Psoas muscle (tissue), 8 donors: Measurements from ENCODE around the gene CAPN9. TPM values are rescaled to one million over a fixed set of nuclear protein-coding genes. Genes with fewer than 3 reads are reported as not detected.

Source experiments
- ATAC-seq, 4 donors: fragments of 200-7000 bp; cut with Tn5 transposase; one replicate each; pipeline ENCODE4 v1.9.1; 2020; ENCODE audit warnings: moderate library complexity in 3 of 4, mild to moderate bottlenecking in 2 of 4
- DNase-seq, 2 donors: peaks; one replicate each; pipeline ENCODE4 v3.0.0-alpha.2; 2020
- H3K27ac ChIP-seq: fragments of 200-600 bp; one replicate; pipeline ENCODE4 v1.8.0; 2022
- H3K27me3 ChIP-seq, 3 donors: fragments of 200-600 bp in 1 of 3; one replicate each; pipeline versions ENCODE4 v1.6.1 to v1.8.0; 2013 to 2022; ENCODE audit warnings: low read length in 2 of 3, mild to moderate bottlenecking in 2 of 3, moderate library complexity in 1 of 3; ENCODE audit not compliant: insufficient read depth in 3 of 3
- H3K36me3 ChIP-seq, 2 donors: fragments of 200-600 bp in 1 of 2; one replicate each; pipeline versions ENCODE4 v1.6.1 to v1.8.0; 2013 to 2022; ENCODE audit warnings: low read depth in 1 of 2, mild to moderate bottlenecking in 1 of 2, moderate library complexity in 1 of 2; ENCODE audit not compliant: insufficient read depth in 1 of 2
- H3K4me1 ChIP-seq: fragments of 200-600 bp; one replicate; pipeline ENCODE4 v1.8.0; 2022
- H3K4me3 ChIP-seq: fragments of 200-600 bp; one replicate; pipeline ENCODE4 v1.8.0; 2022; ENCODE audit warnings: mild to moderate bottlenecking
- H3K9me3 ChIP-seq: fragments of 200-600 bp; one replicate; pipeline ENCODE4 v1.8.0; 2022
- CTCF ChIP-seq: fragments of 200-600 bp; IDR thresholded peaks from one replicate; pipeline ENCODE4 v1.8.0; 2022; ENCODE audit warnings: antibody characterized with exemption
- WGBS, 3 donors: extraction: QIAGEN DNeasy Blood & Tissue Kit; methylation state at CpG; one replicate each; pipeline versions ENCODE4 v1.1.6 to v1.1.7; 2013; 5-methylcytosine and 5-hydroxymethylcytosine counted together
- intact Hi-C, 2 donors: fragments of 100-400 bp; cut with DNase I; formaldehyde crosslinking; loops; one replicate each; pipeline versions ENCODE4 v1.11.0 to v1.14.2; 2022
- polyA plus RNA-seq, 3 donors: library from polyadenylated mRNA; stranded (reverse); fragments of 200-250 nt; gene quantifications; one replicate each; pipeline ENCODE4 v1.2.3, GENCODE V29; 2013
- total RNA-seq, 4 donors: library from RNA; stranded (reverse); fragmentation: NEBNext Ultra II Directional in 2 of 4; extraction: Animal tissue kit (Norgen Biotek cat#: 25700) in 2 of 4; gene quantifications; one replicate each; pipeline versions ENCODE4 v1.2.1 to v1.2.4, GENCODE V29; 2021 to 2023
- donor health status: healthy with polysubstance abuse.
- donor health status: DM: no; HTN: no; CAD: no; lungs with moderate emphysema.
- donor health status: Bipolar disorder and iron deficiency.
- donor health status: healthy.
- donor health status: DM: yes; HTN: yes; CAD: no.
- donor health status: DM: no; HTN: no; CAD: no.
- donor health status: DM: no; HTN: no; CAD: no.
- donor health status: DM: yes; HTN: yes; CAD: no.

CAPN9 gene
- total and polyA plus RNA-seq, 7 donors = 0.03 TPM; not detected in 6

GRCh38 chr1:230704830-230705229 is 42.4 kb upstream of the CAPN9 start:
- peaks cover 0 to 44% of the 10 kb centered on the region in 2 donors for H3K36me3 ChIP-seq
- TF ChIP-seq CTCF = no peak
- H3K27ac ChIP-seq = no peak overlapping the region
- ATAC-seq (no peak), DNase-seq (no peak)
- no peak overlapping the region for H3K4me3 ChIP-seq
- WGBS, 3 donors = 94 to 96% (median 95%) methylated on average over 7 of the region's 7 CpGs
- no peaks in the 10 kb centered on the region for H3K9me3 ChIP-seq
- H3K27me3 ChIP-seq = no peaks in the 10 kb centered on the region
- intact Hi-C loops = loop anchor here in 1 of 2 donors (5.0 kb wide), 1 partner anchor 67 kb away; no protein-coding TSS in a partner anchor
- peaks cover 3% of the 10 kb centered on the region for H3K4me1 ChIP-seq

GRCh38 chr1:230705289-230706019 is 41.7 kb upstream of the CAPN9 start:
- no peak for TF ChIP-seq CTCF
- DNase-seq (peak in 1 of 2 donors; percentile 39), ATAC-seq (no peak)
- H3K4me3 ChIP-seq = no peak overlapping the region
- no peaks in the 10 kb centered on the region for H3K9me3 ChIP-seq
- intact Hi-C loops = no loop called here
- H3K4me1 ChIP-seq = peaks cover 3% of the 10 kb centered on the region
- WGBS, 3 donors = 88 to 92% (median 92%) methylated on average over 18 of the region's 18 CpGs
- peaks cover 0 to 50% of the 10 kb centered on the region in 2 donors for H3K36me3 ChIP-seq
- H3K27me3 ChIP-seq = no peaks in the 10 kb centered on the region
- H3K27ac ChIP-seq = no peak overlapping the region

- DNase-seq (no peak), ATAC-seq (no peak)
- Histone ChIP-seq H3K27me3 (no peaks in the 10 kb centered on the region), H3K27ac (no peak overlapping the region), H3K36me3 (peaks cover 0 to 53% of the 10 kb centered on the region in 2 donors), H3K4me1 (peaks cover 3% of the 10 kb centered on the region), H3K9me3 (no peaks in the 10 kb centered on the region), H3K4me3 (no peak overlapping the region)
- 85 to 91% (median 88%) methylated on average over 9 of the region's 9 CpGs for WGBS, 3 donors
- TF ChIP-seq CTCF = no peak
- intact Hi-C loops = no loop called here
These were observed 41.0 kb upstream of the CAPN9 start for GRCh38 chr1:230706020-230706699.

GRCh38 chr1:230706887-230707731 is 40.1 kb upstream of the CAPN9 start:
- no peak overlapping the region for H3K4me3 ChIP-seq
- no peak overlapping the region for H3K27ac ChIP-seq
- no peaks in the 10 kb centered on the region for H3K27me3 ChIP-seq
- WGBS, 3 donors = 87 to 88% (median 87%) methylated on average over 20 of the region's 20 CpGs
- peaks cover 0 to 44% of the 10 kb centered on the region in 2 donors for H3K36me3 ChIP-seq
- H3K9me3 ChIP-seq = no peaks in the 10 kb centered on the region
- DNase-seq (no peak), ATAC-seq (no peak)
- intact Hi-C loops = no loop called here
- peaks cover 3% of the 10 kb centered on the region for H3K4me1 ChIP-seq
- no peak for TF ChIP-seq CTCF
